H1 (cell line): ENCODE results near the gene WSCD1. TPM values are rescaled to one million over a fixed set of nuclear protein-coding genes. Genes with fewer than 3 reads are reported as not detected.

ENCODE experiments used
- CTCF ChIA-PET: fragments of 300-600 bp; sonication (Branson Sonifier 250); formaldehyde crosslinking; loops from one replicate; lab custom pipeline; 2021; ENCODE audit not compliant: partially characterized antibody; lab: Charles Lee
- POLR2A ChIA-PET: fragments of 300-600 bp; sonication (Branson Sonifier 250); formaldehyde crosslinking; loops from one replicate; lab custom pipeline; 2021; ENCODE audit warnings: inconsistent platforms; ENCODE audit not compliant: partially characterized antibody; lab: Charles Lee
- DNase-seq, 2 experiments: peaks; one replicate each; pipeline versions ENCODE4 v3.0.0 to v3.0.0-alpha.2; 2010 to 2022; ENCODE audit warnings: low spot score in 2 of 2, low read depth in 1 of 2, mixed read lengths in 1 of 2
- FAIRE-seq: peaks from 2 replicates; lab custom pipeline; 2011; peaks lifted over from hg19 to GRCh38; lab: Jason Lieb, UNC
- H2AFZ ChIP-seq: 2 replicates; pipeline ENCODE4 v1.8.1; 2012; ENCODE audit warnings: low read length, inconsistent platforms
- H2AK5ac ChIP-seq: 2 replicates; pipeline ENCODE4 v1.6.1; 2013; ENCODE audit warnings: low read depth, low read length
- H2BK120ac ChIP-seq: replicated peaks from 2 replicates; pipeline ENCODE3; 2013; ENCODE audit warnings: low read depth, low read length, inconsistent platforms
- H2BK12ac ChIP-seq: 2 replicates; pipeline ENCODE4 v1.6.1; 2013; ENCODE audit warnings: low read depth, low read length
- H2BK15ac ChIP-seq: 2 replicates; pipeline ENCODE4 v1.6.1; 2013; ENCODE audit warnings: low read length
- H2BK20ac ChIP-seq: 2 replicates; pipeline ENCODE4 v1.6.1; 2013; ENCODE audit warnings: low read length
- H2BK5ac ChIP-seq: 2 replicates; pipeline ENCODE4 v1.6.1; 2013; ENCODE audit warnings: low read depth, low read length
- H3K14ac ChIP-seq: 2 replicates; pipeline ENCODE4 v1.6.1; 2013; ENCODE audit warnings: inconsistent platforms; ENCODE audit not compliant: insufficient read length
- H3K18ac ChIP-seq: 2 replicates; pipeline ENCODE4 v1.6.1; 2013; ENCODE audit warnings: low read length; ENCODE audit errors: extremely low read depth
- H3K23ac ChIP-seq: 2 replicates; pipeline ENCODE4 v1.6.1; 2013; ENCODE audit warnings: inconsistent platforms; ENCODE audit not compliant: insufficient read length
- H3K23me2 ChIP-seq: 2 replicates; pipeline ENCODE4 v1.6.1; 2013; ENCODE audit warnings: low read depth, low read length
- H3K27ac ChIP-seq: 2 replicates; pipeline ENCODE4 v1.6.1; 2011; ENCODE audit warnings: low read depth, low read length, inconsistent platforms
- H3K27me3 ChIP-seq, 4 experiments: replicated peaks in 1 of 4; 1 replicate in 1 of 4; 2 replicates in 3 of 4; pipeline versions ENCODE4 v1.6.1 to v1.8.1; 2011 to 2013; ENCODE audit warnings: low read length in 3 of 4, mild to moderate bottlenecking in 3 of 4, inconsistent platforms in 2 of 4, mixed read lengths in 2 of 4, moderate library complexity in 1 of 4; ENCODE audit not compliant: control insufficient read depth in 3 of 4, insufficient read depth in 3 of 4; ENCODE audit errors: extremely low read depth in 1 of 4
- H3K36me3 ChIP-seq, 4 experiments: 2 replicates each; pipeline versions ENCODE4 v1.6.1 to v1.8.1; 2011 to 2013; ENCODE audit warnings: mild to moderate bottlenecking in 4 of 4, low read length in 3 of 4, moderate library complexity in 2 of 4, control low read depth in 1 of 4, inconsistent platforms in 1 of 4; ENCODE audit not compliant: insufficient read depth in 4 of 4, control insufficient read depth in 2 of 4
- H3K4ac ChIP-seq: replicated peaks from 2 replicates; pipeline ENCODE3; 2013; ENCODE audit warnings: low read length, low read depth, mixed read lengths, inconsistent platforms; ENCODE audit not compliant: insufficient read length
- H3K4me1 ChIP-seq, 4 experiments: replicated peaks in 1 of 4; 1 replicate in 1 of 4; 2 replicates in 3 of 4; pipeline versions ENCODE4 v1.6.1 to v1.8.1; 2011 to 2013; ENCODE audit warnings: low read length in 3 of 4, inconsistent platforms in 2 of 4, mixed read lengths in 1 of 4; ENCODE audit not compliant: insufficient read depth in 4 of 4, control insufficient read depth in 3 of 4
- H3K4me2 ChIP-seq, 2 experiments: 2 replicates each; pipeline versions ENCODE4 v1.6.1 to v1.8.1; 2011 to 2013; ENCODE audit warnings: low read depth in 2 of 2, low read length in 2 of 2, control low read depth in 1 of 2, inconsistent platforms in 1 of 2, mild to moderate bottlenecking in 1 of 2; ENCODE audit not compliant: insufficient read depth in 1 of 2
- H3K4me3 ChIP-seq, 4 experiments: fragments of 200-600, 300-600 bp in 1 of 4; sonication (generic), shearing (Covaris generic), sonication (Bioruptor Twin) in 1 of 4; 2 replicates each; pipeline versions ENCODE4 v1.5.1 to v1.8.1; 2011 to 2016; ENCODE audit warnings: low read length in 4 of 4, low read depth in 3 of 4, control low read depth in 2 of 4, inconsistent platforms in 2 of 4, mild to moderate bottlenecking in 2 of 4, mixed read lengths in 1 of 4, moderate library complexity in 1 of 4; ENCODE audit not compliant: insufficient read depth in 2 of 4; ENCODE audit errors: extremely low read depth in 1 of 4
- H3K56ac ChIP-seq: replicated peaks from 2 replicates; pipeline ENCODE3; 2013; ENCODE audit warnings: low read depth, mild to moderate bottlenecking, mixed read lengths, low read length, inconsistent platforms; ENCODE audit not compliant: insufficient read length
- H3K79me1 ChIP-seq: 2 replicates; pipeline ENCODE4 v1.6.1; 2013; ENCODE audit warnings: low read depth, low read length, control low read depth
- H3K79me2 ChIP-seq, 2 experiments: 2 replicates each; pipeline versions ENCODE4 v1.6.1 to v1.8.1; 2012 to 2013; ENCODE audit warnings: low read length in 2 of 2, mild to moderate bottlenecking in 2 of 2, inconsistent platforms in 1 of 2; ENCODE audit not compliant: insufficient read depth in 2 of 2, control insufficient read depth in 1 of 2
- H3K9ac ChIP-seq, 4 experiments: replicated peaks in 1 of 4; 1 replicate in 1 of 4; 2 replicates in 3 of 4; pipeline versions ENCODE4 v1.6.1 to v1.8.1; 2011 to 2013; ENCODE audit warnings: low read depth in 3 of 4, low read length in 3 of 4, control low read depth in 2 of 4, mild to moderate bottlenecking in 2 of 4, moderate library complexity in 2 of 4, inconsistent platforms in 1 of 4; ENCODE audit errors: extremely low read depth in 1 of 4
- H3K9me3 ChIP-seq, 2 experiments: 2 replicates each; pipeline versions ENCODE4 v1.6.1 to v1.8.1; 2012 to 2013; ENCODE audit warnings: mild to moderate bottlenecking in 2 of 2, moderate library complexity in 2 of 2, control low read depth in 1 of 2, inconsistent platforms in 1 of 2, low read depth in 1 of 2, low read length in 1 of 2, mixed read lengths in 1 of 2; ENCODE audit not compliant: insufficient read depth in 2 of 2
- H4K20me1 ChIP-seq, 2 experiments: replicated peaks in 1 of 2; 2 replicates each; pipeline versions ENCODE3 to v1.8.1; 2011 to 2013; ENCODE audit warnings: inconsistent platforms in 2 of 2, low read length in 2 of 2, mild to moderate bottlenecking in 1 of 2; ENCODE audit not compliant: insufficient read depth in 2 of 2, control insufficient read depth in 1 of 2
- H4K5ac ChIP-seq: 2 replicates; pipeline ENCODE4 v1.6.1; 2013; ENCODE audit warnings: low read length, low read depth, mixed read lengths, inconsistent platforms; ENCODE audit not compliant: insufficient read length
- H4K8ac ChIP-seq: 2 replicates; pipeline ENCODE4 v1.8.0; 2013; ENCODE audit warnings: mild to moderate bottlenecking, moderate library complexity, low read length, inconsistent platforms; ENCODE audit not compliant: insufficient read depth; ENCODE audit errors: extremely low read depth
- H4K91ac ChIP-seq: replicated peaks from 2 replicates; pipeline ENCODE3; 2013; ENCODE audit warnings: low read length, mixed read lengths, inconsistent platforms; ENCODE audit not compliant: insufficient read length
- JUN ChIP-seq: IDR thresholded peaks from 2 replicates; pipeline ENCODE4 v1.6.1; 2011; ENCODE audit warnings: low read depth, mild to moderate bottlenecking, improper control_type of control experiment, low read length
- SIX5 ChIP-seq: IDR thresholded peaks from 2 replicates; pipeline ENCODE4 v1.6.1; 2011; ENCODE audit warnings: mild to moderate bottlenecking, low read depth, low read length
- WGBS, 2 experiments: shearing (Covaris generic) in 1 of 2; methylation state at CpG; one replicate each; pipeline versions ENCODE4 v1.1.6 to v1.1.7; 2013 to 2015; ENCODE audit warnings: low lambda C conversion rate in 2 of 2, mixed read lengths in 2 of 2, inconsistent platforms in 1 of 2, low coverage in 1 of 2, missing lambda C conversion rate in 1 of 2; ENCODE audit not compliant: insufficient replicate concordance in 2 of 2, insufficient coverage in 1 of 2, insufficient read length in 1 of 2; ENCODE audit errors: extremely low coverage in 1 of 2, missing lambda C conversion rate in 1 of 2; 5-methylcytosine and 5-hydroxymethylcytosine counted together
- polyA plus RNA-seq, 7 experiments: library from polyadenylated mRNA; depleted of rRNA in 3 of 7; stranded (reverse) in 5 of 7; unstranded in 2 of 7; fragments of >200 nt in 5 of 7; fragments of 200-250 nt in 2 of 7; gene quantifications; 1 replicate in 5 of 7; 2 replicates in 1 of 7; 4 replicates in 1 of 7; pipeline versions ENCODE4 v1.2.1 to v1.2.3, GENCODE V29; 2011 to 2013; ENCODE audit warnings: missing spikeins in 2 of 7, mixed read lengths in 2 of 7
- total RNA-seq: library from RNA; stranded (reverse); fragmentation: NEBNext Ultra II Directional; extraction: Animal tissue kit (Norgen Biotek cat#: 25700); gene quantifications from 2 replicates; pipeline ENCODE4 v1.2.1, GENCODE V29; 2021
- TF ChIP-seq, protein P1 (sequence below): IDR thresholded peaks from 2 replicates; pipeline ENCODE4 v1.6.1; 2011; ENCODE audit warnings: low read depth, mild to moderate bottlenecking, low read length; ENCODE audit not compliant: insufficient read depth

The WSCD1 gene
- total and polyA plus RNA-seq, 2 of the 8 experiments (the other 6 are each of a cell fraction or from before 2014, with no cell fraction given) = 21.9 to 39.0 TPM

- 98% methylated on average over 22 of the region's 35 CpGs; no CpG with 5 or more reads in 1 of the 2 experiments for WGBS, 2 experiments
- POLR2A ChIA-PET = interaction anchor here (1.3 kb wide), 1 partner anchor 21 kb away, joined by 3 read pairs; no protein-coding TSS in a partner anchor
These were observed 10.7 kb downstream of the WSCD1 start for GRCh38 chr17:6080711-6081430.

More at GRCh38 chr17:6080711-6081430, 10.7 kb downstream of the WSCD1 start:
- CTCF ChIA-PET = interaction anchor here (0.9 kb wide), 1 partner anchor 279 kb away, joined by 3 read pairs; no protein-coding TSS in a partner anchor
- Histone ChIP-seq H3K27me3 (no peaks in the 10 kb centered on the region), H3K4me2 (no peak overlapping the region), H2BK120ac (no peak overlapping the region)
- no peak for TF ChIP-seq JUN
- TF ChIP-seq, protein P1, sequence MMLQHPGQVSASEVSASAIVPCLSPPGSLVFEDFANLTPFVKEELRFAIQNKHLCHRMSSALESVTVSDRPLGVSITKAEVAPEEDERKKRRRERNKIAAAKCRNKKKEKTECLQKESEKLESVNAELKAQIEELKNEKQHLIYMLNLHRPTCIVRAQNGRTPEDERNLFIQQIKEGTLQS = no peak
- no peak for TF ChIP-seq SIX5
- TF ChIP-seq, all 59 proteins: peak for 0
- no peak overlapping the region for H3K4me3 ChIP-seq
- H3K79me1 ChIP-seq = peaks cover 9% of the 10 kb centered on the region
- no peak overlapping the region; the same call in 1 of the 2 replicates for H4K8ac ChIP-seq
- peaks cover 0 to 25% of the 10 kb centered on the region in 2 experiments; a peak in 1 of 4 replicates for H3K79me2 ChIP-seq
- no peak overlapping the region for H2BK15ac ChIP-seq
- H4K91ac ChIP-seq = no peak overlapping the region
- H3K4ac ChIP-seq = no peak overlapping the region
- no peak overlapping the region for H3K9ac ChIP-seq
- no peak overlapping the region for H2BK5ac ChIP-seq
- no peak overlapping the region for H3K56ac ChIP-seq
- peaks cover 2 to 10% (median 7%) of the 10 kb centered on the region in 4 experiments; a peak in 5 of 7 replicates for H3K4me1 ChIP-seq
- FAIRE-seq = no peak
- no peak overlapping the region for H3K14ac ChIP-seq
- H3K23me2 ChIP-seq = no peaks in the 10 kb centered on the region
- H4K20me1 ChIP-seq = peaks cover 0 to 10% of the 10 kb centered on the region in 2 experiments
- no peak overlapping the region for H3K18ac ChIP-seq
- no peak overlapping the region for H2BK12ac ChIP-seq
- H3K23ac ChIP-seq = no peak overlapping the region
- H3K9me3 ChIP-seq = no peaks in the 10 kb centered on the region
- no peak overlapping the region for H4K5ac ChIP-seq
- H2AFZ ChIP-seq = no peak overlapping the region
- no peak for DNase-seq
- no peak overlapping the region for H2AK5ac ChIP-seq
- peaks cover 0 to 9% (median 2%) of the 10 kb centered on the region in 4 experiments; a peak in 1 of 8 replicates for H3K36me3 ChIP-seq
- no peak overlapping the region for H2BK20ac ChIP-seq
- no peak overlapping the region for H3K27ac ChIP-seq
